ENCODE data around the gene NDC1.

DNA sequence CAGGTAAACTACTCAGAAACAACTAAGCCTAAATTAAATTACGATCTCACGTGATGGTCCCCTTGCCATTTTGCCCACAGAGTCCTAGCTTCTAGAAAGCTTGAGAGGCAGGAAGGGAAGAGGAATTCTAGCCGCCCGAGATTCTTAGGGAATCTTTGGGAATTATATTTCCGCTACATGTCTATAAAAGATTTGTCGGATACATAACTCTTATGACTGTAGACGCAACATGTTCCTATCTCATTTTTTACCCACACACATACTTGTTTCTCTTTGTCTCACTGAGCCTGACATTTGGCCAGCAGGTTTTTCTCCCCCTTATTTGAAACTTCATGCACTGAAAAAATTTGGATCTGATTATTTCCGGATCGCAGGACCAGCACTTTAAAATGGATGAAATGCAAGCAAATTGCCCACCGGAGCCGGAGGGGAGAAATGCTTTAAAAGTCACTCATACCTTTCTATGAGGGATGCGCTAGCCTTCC, 104.6 kb downstream of the NDC1 start:
- TF ChIP-seq, protein P1, sequence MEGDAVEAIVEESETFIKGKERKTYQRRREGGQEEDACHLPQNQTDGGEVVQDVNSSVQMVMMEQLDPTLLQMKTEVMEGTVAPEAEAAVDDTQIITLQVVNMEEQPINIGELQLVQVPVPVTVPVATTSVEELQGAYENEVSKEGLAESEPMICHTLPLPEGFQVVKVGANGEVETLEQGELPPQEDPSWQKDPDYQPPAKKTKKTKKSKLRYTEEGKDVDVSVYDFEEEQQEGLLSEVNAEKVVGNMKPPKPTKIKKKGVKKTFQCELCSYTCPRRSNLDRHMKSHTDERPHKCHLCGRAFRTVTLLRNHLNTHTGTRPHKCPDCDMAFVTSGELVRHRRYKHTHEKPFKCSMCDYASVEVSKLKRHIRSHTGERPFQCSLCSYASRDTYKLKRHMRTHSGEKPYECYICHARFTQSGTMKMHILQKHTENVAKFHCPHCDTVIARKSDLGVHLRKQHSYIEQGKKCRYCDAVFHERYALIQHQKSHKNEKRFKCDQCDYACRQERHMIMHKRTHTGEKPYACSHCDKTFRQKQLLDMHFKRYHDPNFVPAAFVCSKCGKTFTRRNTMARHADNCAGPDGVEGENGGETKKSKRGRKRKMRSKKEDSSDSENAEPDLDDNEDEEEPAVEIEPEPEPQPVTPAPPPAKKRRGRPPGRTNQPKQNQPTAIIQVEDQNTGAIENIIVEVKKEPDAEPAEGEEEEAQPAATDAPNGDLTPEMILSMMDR (conservative IDR thresholded peaks at IDR 0.05; ENCODE audit: low read depth, low read length) = no peak
- TF ChIP-seq MXI1 (IDR thresholded peaks at IDR 0.05; ENCODE audit: borderline replicate concordance, low read depth, low read length) = no peak
- TF ChIP-seq, protein P2, sequence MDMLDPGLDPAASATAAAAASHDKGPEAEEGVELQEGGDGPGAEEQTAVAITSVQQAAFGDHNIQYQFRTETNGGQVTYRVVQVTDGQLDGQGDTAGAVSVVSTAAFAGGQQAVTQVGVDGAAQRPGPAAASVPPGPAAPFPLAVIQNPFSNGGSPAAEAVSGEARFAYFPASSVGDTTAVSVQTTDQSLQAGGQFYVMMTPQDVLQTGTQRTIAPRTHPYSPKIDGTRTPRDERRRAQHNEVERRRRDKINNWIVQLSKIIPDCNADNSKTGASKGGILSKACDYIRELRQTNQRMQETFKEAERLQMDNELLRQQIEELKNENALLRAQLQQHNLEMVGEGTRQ (IDR thresholded peaks at IDR 0.05; ENCODE audit: low read depth, low read length) = no peak
- no peak for TF ChIP-seq POLR2A (IDR thresholded peaks at IDR 0.05; ENCODE audit: low read depth, low read length)
- no peak for TF ChIP-seq RCOR1 (IDR thresholded peaks at IDR 0.05; ENCODE audit: insufficient replicate concordance, low read length)
- TF ChIP-seq FOS (IDR thresholded peaks at IDR 0.05; ENCODE audit: low read depth, low read length) = no peak
- no peak for TF ChIP-seq BHLHE40 (IDR thresholded peaks at IDR 0.05; ENCODE audit: low read depth, low read length)
- TF ChIP-seq RAD21 (IDR thresholded peaks at IDR 0.05; ENCODE audit: low read length) = no peak
- TF ChIP-seq MAZ (IDR thresholded peaks at IDR 0.05; ENCODE audit: borderline replicate concordance, low read depth, low read length) = no peak
- TF ChIP-seq CHD1 (IDR thresholded peaks at IDR 0.05; ENCODE audit: low read depth, low read length) = no peak
- TF ChIP-seq, protein P3, sequence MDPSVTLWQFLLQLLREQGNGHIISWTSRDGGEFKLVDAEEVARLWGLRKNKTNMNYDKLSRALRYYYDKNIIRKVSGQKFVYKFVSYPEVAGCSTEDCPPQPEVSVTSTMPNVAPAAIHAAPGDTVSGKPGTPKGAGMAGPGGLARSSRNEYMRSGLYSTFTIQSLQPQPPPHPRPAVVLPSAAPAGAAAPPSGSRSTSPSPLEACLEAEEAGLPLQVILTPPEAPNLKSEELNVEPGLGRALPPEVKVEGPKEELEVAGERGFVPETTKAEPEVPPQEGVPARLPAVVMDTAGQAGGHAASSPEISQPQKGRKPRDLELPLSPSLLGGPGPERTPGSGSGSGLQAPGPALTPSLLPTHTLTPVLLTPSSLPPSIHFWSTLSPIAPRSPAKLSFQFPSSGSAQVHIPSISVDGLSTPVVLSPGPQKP (IDR thresholded peaks at IDR 0.05; ENCODE audit: borderline replicate concordance, low read depth, low read length) = no peak
- TF ChIP-seq CEBPB (IDR thresholded peaks at IDR 0.05; ENCODE audit: low read depth, low read length) = no peak

All from IMR-90 (cell line).